WTC11 (cell line): ENCODE data around the gene YIF1A. TPM values are rescaled to one million over a fixed set of nuclear protein-coding genes. Genes with fewer than 3 reads are reported as not detected.
"Not testable (repeated sequence)": the region's sequence is repeated elsewhere in the genome, so short reads cannot be mapped to it uniquely, and the experiment has no call there.

Experiments
- ATAC-seq: fragments of 200-7000 bp; cut with Tn5 transposase; 2 replicates; pipeline ENCODE4 v1.10.0; 2021; ENCODE audit warnings: mild to moderate bottlenecking, moderate library complexity
- CTCF ChIA-PET: fragments of 300-600 bp; sonication (Branson Sonifier 250); formaldehyde crosslinking; loops from one replicate; lab custom pipeline; 2021; ENCODE audit warnings: antibody characterized with exemption; lab: Charles Lee
- POLR2A ChIA-PET: fragments of 350-600 bp; sonication (Branson Sonifier 250); formaldehyde crosslinking; loops from one replicate; lab custom pipeline; 2021; ENCODE audit warnings: antibody characterized with exemption; lab: Charles Lee
- DNase-seq: peaks from one replicate; pipeline ENCODE4 v3.0.0; 2021; ENCODE audit warnings: low spot score
- H3K27ac Mint-ChIP-seq: 2 replicates; pipeline ENCODE4 v1.8.0; 2021; ENCODE audit warnings: mixed read lengths
- H3K27me3 Mint-ChIP-seq: 2 replicates; pipeline ENCODE4 v1.8.0; 2021; ENCODE audit warnings: low read depth, mild to moderate bottlenecking, moderate library complexity, mixed read lengths
- H3K36me3 Mint-ChIP-seq: 2 replicates; pipeline ENCODE4 v1.8.0; 2021; ENCODE audit warnings: mixed read lengths
- H3K4me1 Mint-ChIP-seq: 2 replicates; pipeline ENCODE4 v1.8.0; 2022; ENCODE audit warnings: mixed read lengths
- H3K4me3 Mint-ChIP-seq: 2 replicates; pipeline ENCODE4 v1.8.0; 2021; ENCODE audit warnings: mild to moderate bottlenecking, moderate library complexity, mixed read lengths
- H3K9me3 Mint-ChIP-seq: 2 replicates; pipeline ENCODE4 v1.8.0; 2021; ENCODE audit warnings: mixed read lengths
- ARID4B ChIP-seq: sonication (generic); formaldehyde crosslinking; IDR thresholded peaks from 2 replicates; pipeline ENCODE4 v1.8.0; 2023; ENCODE audit warnings: missing genetic modification reagents, mild to moderate bottlenecking, borderline replicate concordance
- ATF2 ChIP-seq: sonication (generic); formaldehyde crosslinking; IDR thresholded peaks from 2 replicates; pipeline ENCODE4 v1.8.1; 2022; ENCODE audit warnings: low read depth, missing genetic modification reagents, borderline replicate concordance
- CREB1 ChIP-seq: sonication (generic); formaldehyde crosslinking; IDR thresholded peaks from 2 replicates; pipeline ENCODE4 v1.8.0; 2023; ENCODE audit warnings: mild to moderate bottlenecking, missing genetic modification reagents
- E2F5 ChIP-seq: sonication (generic); formaldehyde crosslinking; IDR thresholded peaks from 2 replicates; pipeline ENCODE4 v1.8.1; 2022; ENCODE audit warnings: mild to moderate bottlenecking, moderate library complexity, missing genetic modification reagents
- FOXP4 ChIP-seq: sonication (generic); formaldehyde crosslinking; IDR thresholded peaks from 2 replicates; pipeline ENCODE4 v1.8.0; 2022; ENCODE audit warnings: mild to moderate bottlenecking, missing genetic modification reagents
- GTF2I ChIP-seq: fragments of 250-450 bp; sonication (Bioruptor Pico); conservative IDR thresholded peaks from 2 replicates; pipeline ENCODE4 v1.4.0; 2021; ENCODE audit warnings: mild to moderate bottlenecking
- MAX ChIP-seq: sonication (generic); formaldehyde crosslinking; IDR thresholded peaks from 2 replicates; pipeline ENCODE4 v1.8.0; 2022; ENCODE audit warnings: mild to moderate bottlenecking, missing genetic modification reagents
- NFE2L1 ChIP-seq: sonication (generic); formaldehyde crosslinking; IDR thresholded peaks from 2 replicates; pipeline ENCODE4 v1.8.1; 2023; ENCODE audit warnings: missing genetic modification reagents
- SMAD4 ChIP-seq: sonication (generic); formaldehyde crosslinking; IDR thresholded peaks from 2 replicates; pipeline ENCODE4 v1.8.0; 2022; ENCODE audit warnings: mild to moderate bottlenecking, missing genetic modification reagents
- SP1 ChIP-seq: sonication (generic); formaldehyde crosslinking; conservative IDR thresholded peaks from 2 replicates; pipeline ENCODE4 v1.8.1; 2022; ENCODE audit warnings: missing genetic modification reagents
- TEAD1 ChIP-seq: sonication (generic); formaldehyde crosslinking; IDR thresholded peaks from 2 replicates; pipeline ENCODE4 v1.8.0; 2022; ENCODE audit warnings: mild to moderate bottlenecking, missing genetic modification reagents
- ZBTB21 ChIP-seq: sonication (generic); formaldehyde crosslinking; IDR thresholded peaks from 2 replicates; pipeline ENCODE4 v1.8.1; 2023; ENCODE audit warnings: mild to moderate bottlenecking, missing genetic modification reagents, borderline replicate concordance
- ZNF121 ChIP-seq: sonication (generic); formaldehyde crosslinking; IDR thresholded peaks from 2 replicates; pipeline ENCODE4 v1.8.0; 2023; ENCODE audit warnings: missing genetic modification reagents
- ZNF512 ChIP-seq: sonication (generic); formaldehyde crosslinking; IDR thresholded peaks from 2 replicates; pipeline ENCODE4 v1.8.1; 2022; ENCODE audit warnings: missing genetic modification reagents, borderline replicate concordance
- ZNF532 ChIP-seq: fragments of 250-450 bp; sonication (Bioruptor Pico); IDR thresholded peaks from 2 replicates; pipeline ENCODE4 v1.9.0; 2021; ENCODE audit warnings: mild to moderate bottlenecking, borderline replicate concordance
- total RNA-seq: library from RNA; stranded (reverse); gene quantifications from 3 replicates; pipeline ENCODE4 v1.2.3, GENCODE V29; 2021

The YIF1A gene
- total RNA-seq, 1 experiment from 2014 or later: 86.9 TPM

GRCh38 chr11:66259225-66259624, 29.7 kb downstream of the YIF1A start:
- Mint-ChIP-seq H3K4me1 (peaks cover 13% of the 10 kb centered on the region), H3K36me3 (peaks cover 34% of the 10 kb centered on the region), H3K27ac (no peak overlapping the region; the same call in 1 of the 2 replicates), H3K9me3 (no peaks in the 10 kb centered on the region), H3K4me3 (peak overlapping the region; percentile 88), H3K27me3 (peaks cover 3% of the 10 kb centered on the region)
- ChIA-PET CTCF (interaction anchor here (0.6 to 1.2 kb wide), 7 partner anchors 21 to 371 kb away, joined by 3 to 11 read pairs (median 5); partner anchors contain the start of gene FIBP), POLR2A (no interaction called here)
- ATAC-seq (no peak), DNase-seq (no peak)
- TF ChIP-seq ZNF532 (CRISPR knock-in tag) (no peak), ZNF512 (no peak), FOXP4 (no peak), NFE2L1 (CRISPR knock-in tag) (no peak), GTF2I (CRISPR knock-in tag) (peak; percentile 76), SP1 (CRISPR knock-in tag) (no peak), ARID4B (CRISPR knock-in tag) (no peak)

GRCh38 chr11:66258473-66258893, 30.5 kb downstream of the YIF1A start:
- ATAC-seq (no peak; the same call in 1 of the 2 replicates), DNase-seq (no peak)
- Mint-ChIP-seq H3K27me3 (peaks cover 3% of the 10 kb centered on the region), H3K4me1 (peaks cover 15% of the 10 kb centered on the region), H3K27ac (no peak overlapping the region), H3K36me3 (peaks cover 32% of the 10 kb centered on the region), H3K9me3 (no peaks in the 10 kb centered on the region), H3K4me3 (peak overlapping the region; percentile 88)
- TF ChIP-seq TEAD1 (CRISPR knock-in tag) (0 out of 2 replicates have a peak, but pooled peaks have one; percentile 1), CREB1 (CRISPR knock-in tag) (no peak), SMAD4 (0 out of 2 replicates have a peak, but pooled peaks have one; percentile 41), ZNF121 (CRISPR knock-in tag) (no peak), MAX (CRISPR knock-in tag) (peak; percentile 14; the same call in 1 of the 2 replicates), GTF2I (CRISPR knock-in tag) (no peak), ZBTB21 (CRISPR knock-in tag) (0 out of 2 replicates have a peak, but pooled peaks have one; percentile 23), ATF2 (CRISPR knock-in tag) (no peak), E2F5 (CRISPR knock-in tag) (no peak)
- ChIA-PET POLR2A (no interaction called here), CTCF (interaction anchor here (0.6 to 1.2 kb wide), 6 partner anchors 22 to 213 kb away, joined by 3 to 11 read pairs (median 4); no protein-coding TSS in a partner anchor)

GRCh38 chr11:66253081-66253480, 35.9 kb downstream of the YIF1A start:
- H3K4me1 Mint-ChIP-seq, CTCF ChIA-PET, POLR2A ChIA-PET, DNase-seq, H3K27me3 Mint-ChIP-seq, H3K4me3 Mint-ChIP-seq, H3K27ac Mint-ChIP-seq, H3K9me3 Mint-ChIP-seq, ATAC-seq, H3K36me3 Mint-ChIP-seq: not testable (repeated sequence)
